Osteocyte (in vitro differentiated cells): ENCODE data around the gene IL34. TPM values are rescaled to one million over a fixed set of nuclear protein-coding genes. Genes with fewer than 3 reads are reported as not detected.
"Not testable (repeated sequence)": the region's sequence is repeated elsewhere in the genome, so short reads cannot be mapped to it uniquely, and the experiment has no call there.

Experiments used
- DNase-seq: peaks from one replicate; pipeline ENCODE4 v3.0.0; 2021; ENCODE audit warnings: mixed read lengths; ENCODE audit not compliant: unreplicated experiment; ENCODE audit errors: extremely low spot score
- H3K27ac Mint-ChIP-seq: one replicate; pipeline ENCODE4 v1.8.0; 2021; ENCODE audit warnings: mild to moderate bottlenecking, mixed read lengths; ENCODE audit not compliant: unreplicated experiment
- H3K27me3 Mint-ChIP-seq: one replicate; pipeline ENCODE4 v1.8.0; 2021; ENCODE audit warnings: mixed read lengths; ENCODE audit not compliant: unreplicated experiment
- H3K36me3 Mint-ChIP-seq: one replicate; pipeline ENCODE4 v1.8.0; 2021; ENCODE audit warnings: mixed read lengths; ENCODE audit not compliant: unreplicated experiment
- H3K4me1 Mint-ChIP-seq: one replicate; pipeline ENCODE4 v1.8.0; 2021; ENCODE audit warnings: mixed read lengths; ENCODE audit not compliant: unreplicated experiment
- H3K4me3 Mint-ChIP-seq: one replicate; pipeline ENCODE4 v1.8.0; 2021; ENCODE audit warnings: mild to moderate bottlenecking, moderate library complexity, mixed read lengths; ENCODE audit not compliant: unreplicated experiment
- H3K9me3 Mint-ChIP-seq: one replicate; pipeline ENCODE4 v1.8.0; 2021; ENCODE audit warnings: mixed read lengths; ENCODE audit not compliant: unreplicated experiment
- CTCF ChIP-seq: fragments of 200-600 bp; sonication (generic); IDR thresholded peaks from 2 replicates; pipeline ENCODE4 v1.5.0; 2021; ENCODE audit warnings: antibody characterized with exemption, mild to moderate bottlenecking, moderate library complexity
- total RNA-seq: library from RNA; stranded (reverse); gene quantifications from 2 replicates; pipeline ENCODE4 v1.2.1, GENCODE V29; 2021

Gene IL34
- total RNA-seq, 1 donor from 2014 or later = 12.7 TPM

- Mint-ChIP-seq H3K4me1 (peaks cover 55% of the 10 kb centered on the region), H3K27ac (peak overlapping the region; percentile 95), H3K9me3 (peaks cover 5% of the 10 kb centered on the region), H3K27me3 (no peaks in the 10 kb centered on the region), H3K4me3 (no peak overlapping the region), H3K36me3 (peaks cover 10% of the 10 kb centered on the region)
- no peak for TF ChIP-seq CTCF
- DNase-seq = no peak
These were observed 11.5 kb upstream of the IL34 start for GRCh38 chr16:70634861-70635260.

GRCh38 chr16:70635336-70636016 is 10.9 kb upstream of the IL34 start:
- peaks cover 5% of the 10 kb centered on the region for H3K9me3 Mint-ChIP-seq
- TF ChIP-seq CTCF = no peak
- no peaks in the 10 kb centered on the region for H3K27me3 Mint-ChIP-seq
- H3K36me3 Mint-ChIP-seq = peaks cover 8% of the 10 kb centered on the region
- peaks cover 57% of the 10 kb centered on the region for H3K4me1 Mint-ChIP-seq
- no peak for DNase-seq
- H3K27ac Mint-ChIP-seq = peak overlapping the region; percentile 95
- H3K4me3 Mint-ChIP-seq = peak overlapping the region; percentile 18

GRCh38 chr16:70638814-70639792 is 7.3 kb upstream of the IL34 start:
- Mint-ChIP-seq H3K27me3 (no peaks in the 10 kb centered on the region), H3K36me3 (no peaks in the 10 kb centered on the region), H3K4me1 (peaks cover 39% of the 10 kb centered on the region), H3K27ac (peak overlapping the region; percentile 78), H3K9me3 (no peaks in the 10 kb centered on the region), H3K4me3 (no peak overlapping the region)
- TF ChIP-seq CTCF = no peak
- no peak for DNase-seq

- Mint-ChIP-seq H3K27ac (no peak overlapping the region), H3K9me3 (no peaks in the 10 kb centered on the region), H3K4me3 (no peak overlapping the region), H3K4me1 (peaks cover 36% of the 10 kb centered on the region), H3K27me3 (no peaks in the 10 kb centered on the region), H3K36me3 (no peaks in the 10 kb centered on the region)
- DNase-seq = no peak
- TF ChIP-seq CTCF = no peak
These were observed 3.7 kb upstream of the IL34 start for GRCh38 chr16:70642633-70643032.

- H3K36me3 Mint-ChIP-seq, DNase-seq, H3K4me3 Mint-ChIP-seq: not testable (repeated sequence)
These were observed 3.1 kb upstream of the IL34 start for GRCh38 chr16:70643264-70643663.

More at GRCh38 chr16:70643264-70643663, 3.1 kb upstream of the IL34 start:
- H3K4me1 Mint-ChIP-seq = peaks cover 38% of the 10 kb centered on the region
- not testable (repeated sequence) for H3K27me3 Mint-ChIP-seq, H3K27ac Mint-ChIP-seq, H3K9me3 Mint-ChIP-seq
